Activated T-helper 1 cell treated with anti-CD3 and anti-CD28 coated beads, Interleukin-12 subunit alpha, Interleukin-12 subunit beta, Interleukin-2, Interleukin-4 antibody, amounts not matched to agents 30 ng/mL and 10 ng/mL and 1 ng/mL, durations not matched to agents 14 hours and 24 hours and 36 hours (primary cell): ENCODE results near the gene LRRC10B. TPM values are rescaled to one million over a fixed set of nuclear protein-coding genes. Genes with fewer than 3 reads are reported as not detected.

ENCODE experiments used
- DNase-seq: peaks from one replicate; pipeline ENCODE4 v3.0.0; 2021; ENCODE audit warnings: low spot score
- H3K27ac Mint-ChIP-seq: one replicate; pipeline ENCODE4 v1.8.0; 2021; ENCODE audit warnings: mild to moderate bottlenecking, mixed read lengths
- H3K27me3 Mint-ChIP-seq: one replicate; pipeline ENCODE4 v1.8.0; 2022; ENCODE audit warnings: mild to moderate bottlenecking, moderate library complexity, mixed read lengths; ENCODE audit not compliant: insufficient read depth
- H3K36me3 Mint-ChIP-seq: one replicate; pipeline ENCODE4 v1.8.0; 2021; ENCODE audit warnings: low read depth, mixed read lengths
- H3K4me1 Mint-ChIP-seq: one replicate; pipeline ENCODE4 v1.8.0; 2021; ENCODE audit warnings: low read depth, mixed read lengths
- H3K4me3 Mint-ChIP-seq: one replicate; pipeline ENCODE4 v1.8.0; 2021; ENCODE audit warnings: mild to moderate bottlenecking, moderate library complexity, mixed read lengths
- H3K9me3 Mint-ChIP-seq: one replicate; pipeline ENCODE4 v1.8.0; 2021; ENCODE audit warnings: mixed read lengths
- intact Hi-C: fragments of 100-400 bp; cut with micrococcal nuclease; formaldehyde crosslinking; loops from one replicate; pipeline ENCODE4 v1.15.1; 2024
- total RNA-seq: library from RNA; stranded (reverse); gene quantifications from 2 replicates; pipeline ENCODE4 v1.2.3, GENCODE V29; 2022

Gene LRRC10B
- total RNA-seq, 1 donor from 2014 or later = not detected

GRCh38 chr11:61489833-61490721 lies 18.5 kb upstream of the LRRC10B start:
- no peaks in the 10 kb centered on the region for H3K4me1 Mint-ChIP-seq
- H3K27ac Mint-ChIP-seq = no peak overlapping the region
- intact Hi-C loops = no loop called here
- H3K9me3 Mint-ChIP-seq = no peaks in the 10 kb centered on the region
- no peak overlapping the region for H3K4me3 Mint-ChIP-seq
- H3K27me3 Mint-ChIP-seq = no peaks in the 10 kb centered on the region
- DNase-seq = no peak
- no peaks in the 10 kb centered on the region for H3K36me3 Mint-ChIP-seq

DNA sequence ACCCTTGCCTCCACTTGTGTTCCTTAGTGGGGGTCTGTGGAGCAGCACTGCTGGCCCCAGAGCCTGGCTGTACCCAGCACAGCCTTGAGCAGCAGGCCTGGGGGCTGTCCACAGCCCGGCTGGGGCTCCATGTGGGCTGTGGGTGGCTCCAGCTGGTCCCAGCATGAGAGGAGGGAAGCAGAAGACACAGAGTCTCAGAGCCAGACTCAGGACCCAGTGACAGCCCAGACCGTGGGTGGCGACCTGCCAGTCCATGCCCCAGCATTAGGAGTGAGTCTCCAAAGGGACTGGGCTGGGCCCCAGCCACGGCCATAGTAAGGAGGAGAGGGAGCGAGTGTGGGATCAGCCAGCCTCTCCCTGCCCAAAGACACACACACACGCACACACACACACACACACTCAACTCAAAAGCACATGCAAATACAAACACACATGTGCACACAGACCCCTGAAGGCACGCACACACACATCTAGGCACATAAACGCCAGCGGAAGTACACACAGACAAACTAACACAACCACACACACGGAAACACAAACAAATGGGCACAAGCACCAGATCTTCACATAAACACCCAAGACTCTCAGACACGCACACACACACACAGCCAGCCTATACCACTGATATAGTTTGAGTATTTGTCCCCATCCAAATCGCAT lies 16.7 kb upstream of the LRRC10B start:
- Mint-ChIP-seq H3K36me3 (no peaks in the 10 kb centered on the region), H3K4me1 (no peaks in the 10 kb centered on the region), H3K27me3 (no peaks in the 10 kb centered on the region), H3K4me3 (no peak overlapping the region), H3K27ac (no peak overlapping the region), H3K9me3 (no peaks in the 10 kb centered on the region)
- no peak for DNase-seq
- intact Hi-C loops = no loop called here

GRCh38 chr11:61494381-61494961 lies 14.1 kb upstream of the LRRC10B start:
- no peaks in the 10 kb centered on the region for H3K27me3 Mint-ChIP-seq

DNA sequence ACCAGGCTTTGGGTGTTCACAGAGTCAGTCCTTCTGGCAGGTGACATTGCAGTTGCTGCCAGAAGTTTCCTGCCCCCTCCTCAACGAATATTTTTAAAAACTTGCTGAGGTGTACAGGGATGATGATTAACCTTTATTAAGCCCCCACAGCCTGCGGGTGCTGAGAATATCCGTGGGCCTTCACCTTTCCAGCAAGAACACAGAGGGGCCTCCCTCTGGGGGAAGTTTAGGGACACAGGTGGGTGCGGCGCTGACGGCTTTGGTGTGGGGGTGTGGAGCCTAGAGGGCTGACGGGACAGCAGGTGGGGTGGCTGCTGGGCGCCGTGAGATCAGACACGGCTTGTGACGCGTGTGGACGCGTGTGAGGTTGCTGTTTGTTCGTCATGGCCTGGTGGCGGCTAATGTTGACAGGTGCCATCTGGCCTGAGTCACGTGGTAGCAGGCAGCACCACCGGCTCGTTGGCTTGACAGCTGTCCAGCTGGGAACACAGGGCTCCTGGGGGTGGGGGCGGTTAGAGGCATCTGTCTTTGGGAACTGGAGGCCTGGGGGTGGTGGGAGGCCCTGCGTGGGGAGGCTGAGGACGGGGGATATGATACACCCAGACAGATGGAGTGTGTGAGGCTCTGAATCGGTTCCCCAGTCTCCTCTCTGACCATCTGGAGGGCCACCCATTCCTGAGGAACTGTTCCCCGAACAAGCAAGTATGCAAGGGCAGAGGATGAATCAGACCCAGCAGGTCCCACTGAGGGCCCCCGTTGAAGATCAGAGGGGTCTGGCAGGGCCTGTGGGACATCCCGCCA lies 12.5 kb upstream of the LRRC10B start:
- Mint-ChIP-seq H3K4me3 (no peak overlapping the region), H3K9me3 (no peaks in the 10 kb centered on the region), H3K27me3 (no peaks in the 10 kb centered on the region), H3K27ac (no peak overlapping the region), H3K4me1 (no peaks in the 10 kb centered on the region), H3K36me3 (no peaks in the 10 kb centered on the region)
- intact Hi-C loops = no loop called here
- no peak for DNase-seq

More at GRCh38 chr11:61494381-61494961, 14.1 kb upstream of the LRRC10B start:
- Mint-ChIP-seq H3K4me1 (no peaks in the 10 kb centered on the region), H3K4me3 (no peak overlapping the region), H3K36me3 (no peaks in the 10 kb centered on the region), H3K27ac (no peak overlapping the region), H3K9me3 (no peaks in the 10 kb centered on the region)
- intact Hi-C loops = no loop called here
- DNase-seq = no peak

GRCh38 chr11:61496602-61497400 lies 11.7 kb upstream of the LRRC10B start:
- no peak overlapping the region for H3K4me3 Mint-ChIP-seq
- H3K9me3 Mint-ChIP-seq = no peaks in the 10 kb centered on the region
- H3K27me3 Mint-ChIP-seq = peaks cover 2% of the 10 kb centered on the region
- H3K36me3 Mint-ChIP-seq = no peaks in the 10 kb centered on the region
- no peak for DNase-seq
- no peak overlapping the region for H3K27ac Mint-ChIP-seq
- intact Hi-C loops = no loop called here
- no peaks in the 10 kb centered on the region for H3K4me1 Mint-ChIP-seq

GRCh38 chr11:61497473-61497872 lies 11.1 kb upstream of the LRRC10B start:
- intact Hi-C loops = no loop called here
- Mint-ChIP-seq H3K9me3 (no peaks in the 10 kb centered on the region), H3K4me1 (no peaks in the 10 kb centered on the region), H3K36me3 (no peaks in the 10 kb centered on the region), H3K27ac (no peak overlapping the region), H3K4me3 (no peak overlapping the region), H3K27me3 (peaks cover 2% of the 10 kb centered on the region)
- no peak for DNase-seq

- no peaks in the 10 kb centered on the region for H3K36me3 Mint-ChIP-seq
- H3K27me3 Mint-ChIP-seq = peaks cover 2% of the 10 kb centered on the region
- no peaks in the 10 kb centered on the region for H3K4me1 Mint-ChIP-seq
- no peak overlapping the region for H3K27ac Mint-ChIP-seq
- no peak overlapping the region for H3K4me3 Mint-ChIP-seq
- intact Hi-C loops = no loop called here
- no peak for DNase-seq
- no peaks in the 10 kb centered on the region for H3K9me3 Mint-ChIP-seq
Observed at GRCh38 chr11:61497876-61498275, 10.7 kb upstream of the LRRC10B start.

- DNase-seq = no peak
- H3K27me3 Mint-ChIP-seq = peaks cover 2% of the 10 kb centered on the region
- no peaks in the 10 kb centered on the region for H3K9me3 Mint-ChIP-seq
- no peaks in the 10 kb centered on the region for H3K4me1 Mint-ChIP-seq
- no peak overlapping the region for H3K27ac Mint-ChIP-seq
- intact Hi-C loops = no loop called here
- H3K36me3 Mint-ChIP-seq = no peaks in the 10 kb centered on the region
- H3K4me3 Mint-ChIP-seq = no peak overlapping the region
Observed at GRCh38 chr11:61498767-61499341, 9.7 kb upstream of the LRRC10B start.

GRCh38 chr11:61499816-61500491 lies 8.6 kb upstream of the LRRC10B start:
- no peak overlapping the region for H3K4me3 Mint-ChIP-seq
- H3K9me3 Mint-ChIP-seq = no peaks in the 10 kb centered on the region
- intact Hi-C loops = no loop called here
- H3K36me3 Mint-ChIP-seq = no peaks in the 10 kb centered on the region
- H3K27me3 Mint-ChIP-seq = peaks cover 2% of the 10 kb centered on the region
- DNase-seq = no peak
- no peaks in the 10 kb centered on the region for H3K4me1 Mint-ChIP-seq
- no peak overlapping the region for H3K27ac Mint-ChIP-seq

GRCh38 chr11:61502522-61502921 lies 6.0 kb upstream of the LRRC10B start:
- no peak for DNase-seq
- intact Hi-C loops = no loop called here
- no peaks in the 10 kb centered on the region for H3K9me3 Mint-ChIP-seq
- H3K36me3 Mint-ChIP-seq = no peaks in the 10 kb centered on the region
- H3K4me1 Mint-ChIP-seq = peaks cover under 1% of the 10 kb centered on the region
- no peak overlapping the region for H3K27ac Mint-ChIP-seq
- H3K4me3 Mint-ChIP-seq = no peak overlapping the region
- peaks cover 16% of the 10 kb centered on the region for H3K27me3 Mint-ChIP-seq

DNA sequence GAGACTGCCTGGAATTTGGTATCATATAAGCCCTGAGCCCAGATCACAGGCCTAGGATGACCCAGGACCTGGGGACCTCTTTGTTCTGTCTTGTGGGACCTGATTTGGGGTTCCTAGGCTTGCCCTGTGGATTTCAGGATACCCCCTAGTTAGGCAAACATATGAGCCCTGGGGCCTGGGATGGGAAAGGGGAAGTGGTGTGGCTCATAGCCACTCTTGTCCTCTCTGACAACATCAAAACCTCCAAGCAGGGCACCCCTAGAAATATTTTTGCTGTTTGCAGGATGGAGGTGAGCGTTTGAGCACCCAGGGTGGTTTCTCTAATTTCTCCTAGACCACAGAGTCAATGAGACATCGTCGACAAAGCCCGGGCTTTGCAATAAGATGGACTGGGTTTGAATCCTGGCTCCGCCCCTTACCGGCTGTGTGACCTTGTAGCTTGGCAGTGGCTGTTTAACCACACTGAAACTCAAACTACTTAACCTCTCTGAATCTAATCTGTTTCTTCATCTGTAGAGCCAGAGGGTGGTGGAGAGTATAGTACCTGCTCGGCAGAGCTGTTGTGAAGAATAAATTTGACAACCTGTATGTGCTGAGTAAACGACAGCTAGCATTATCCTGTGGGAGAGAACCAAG lies 5.3 kb upstream of the LRRC10B start:
- intact Hi-C loops = no loop called here
- no peaks in the 10 kb centered on the region for H3K9me3 Mint-ChIP-seq
- H3K27me3 Mint-ChIP-seq = peaks cover 22% of the 10 kb centered on the region
- H3K36me3 Mint-ChIP-seq = no peaks in the 10 kb centered on the region
- no peak overlapping the region for H3K4me3 Mint-ChIP-seq
- peaks cover 6% of the 10 kb centered on the region for H3K4me1 Mint-ChIP-seq
- H3K27ac Mint-ChIP-seq = no peak overlapping the region
- no peak for DNase-seq
